ENCODE measurements around the gene CA10.

GRCh38 chr17:51724043-51724580, 434.4 kb downstream of the CA10 start:
- TF ChIP-seq CTCF (IDR thresholded peaks at IDR 0.05; ENCODE audit: borderline replicate concordance, extremely low read depth, low read length, poor library complexity, severe bottlenecking) = no peak
- TF ChIP-seq EZH2 (IDR thresholded peaks at IDR 0.05; ENCODE audit: borderline replicate concordance, low read depth, low read length, severe bottlenecking) = no peak

Data from DND-41 (cell line).